RWPE2 (cell line): Measurements from ENCODE around the gene NDOR1.

ENCODE experiments used
- ATAC-seq: fragments of 200-7000 bp; cut with Tn5 transposase; 3 replicates; pipeline ENCODE4 v1.9.1; 2021; ENCODE audit warnings: low read depth
- DNase-seq: peaks from one replicate; pipeline ENCODE4 v3.0.0-alpha.2; 2020; ENCODE audit warnings: low spot score
- H3K27ac ChIP-seq: fragments of 450-650 bp; 2 replicates; pipeline ENCODE4 v1.5.1; 2017; ENCODE audit warnings: mild to moderate bottlenecking; ENCODE audit not compliant: poor library complexity, severe bottlenecking
- H3K27me3 ChIP-seq: fragments of 250-450 bp; sonication (Bioruptor Pico); 2 replicates; pipeline ENCODE4 v1.5.1; 2021; ENCODE audit warnings: mild to moderate bottlenecking, moderate library complexity; ENCODE audit not compliant: insufficient read depth, poor library complexity, severe bottlenecking
- H3K36me3 ChIP-seq: fragments of 250-450 bp; sonication (Bioruptor Pico); 2 replicates; pipeline ENCODE4 v1.5.1; 2020; ENCODE audit warnings: low read depth, mild to moderate bottlenecking, moderate library complexity
- H3K4me1 ChIP-seq: fragments of 250-450 bp; sonication (Bioruptor Pico); 2 replicates; pipeline ENCODE4 v1.5.1; 2021; ENCODE audit warnings: mild to moderate bottlenecking, moderate library complexity; ENCODE audit not compliant: insufficient read depth, poor library complexity, severe bottlenecking
- H3K4me3 ChIP-seq: fragments of 250-450 bp; sonication (Bioruptor Pico); 2 replicates; pipeline ENCODE4 v1.5.1; 2021; ENCODE audit warnings: mild to moderate bottlenecking, moderate library complexity; ENCODE audit not compliant: severe bottlenecking
- H3K9me3 ChIP-seq: fragments of 250-450 bp; sonication (Bioruptor Pico); 2 replicates; pipeline ENCODE4 v1.5.1; 2021; ENCODE audit warnings: mild to moderate bottlenecking, moderate library complexity; ENCODE audit not compliant: severe bottlenecking
- TF ChIP-seq, protein P1 (sequence below): fragments of 450-650 bp; IDR thresholded peaks from one replicate; pipeline ENCODE4 v1.5.1; 2017; ENCODE audit warnings: mild to moderate bottlenecking, moderate library complexity; ENCODE audit not compliant: poor library complexity, severe bottlenecking

NDOR1 gene

DNA sequence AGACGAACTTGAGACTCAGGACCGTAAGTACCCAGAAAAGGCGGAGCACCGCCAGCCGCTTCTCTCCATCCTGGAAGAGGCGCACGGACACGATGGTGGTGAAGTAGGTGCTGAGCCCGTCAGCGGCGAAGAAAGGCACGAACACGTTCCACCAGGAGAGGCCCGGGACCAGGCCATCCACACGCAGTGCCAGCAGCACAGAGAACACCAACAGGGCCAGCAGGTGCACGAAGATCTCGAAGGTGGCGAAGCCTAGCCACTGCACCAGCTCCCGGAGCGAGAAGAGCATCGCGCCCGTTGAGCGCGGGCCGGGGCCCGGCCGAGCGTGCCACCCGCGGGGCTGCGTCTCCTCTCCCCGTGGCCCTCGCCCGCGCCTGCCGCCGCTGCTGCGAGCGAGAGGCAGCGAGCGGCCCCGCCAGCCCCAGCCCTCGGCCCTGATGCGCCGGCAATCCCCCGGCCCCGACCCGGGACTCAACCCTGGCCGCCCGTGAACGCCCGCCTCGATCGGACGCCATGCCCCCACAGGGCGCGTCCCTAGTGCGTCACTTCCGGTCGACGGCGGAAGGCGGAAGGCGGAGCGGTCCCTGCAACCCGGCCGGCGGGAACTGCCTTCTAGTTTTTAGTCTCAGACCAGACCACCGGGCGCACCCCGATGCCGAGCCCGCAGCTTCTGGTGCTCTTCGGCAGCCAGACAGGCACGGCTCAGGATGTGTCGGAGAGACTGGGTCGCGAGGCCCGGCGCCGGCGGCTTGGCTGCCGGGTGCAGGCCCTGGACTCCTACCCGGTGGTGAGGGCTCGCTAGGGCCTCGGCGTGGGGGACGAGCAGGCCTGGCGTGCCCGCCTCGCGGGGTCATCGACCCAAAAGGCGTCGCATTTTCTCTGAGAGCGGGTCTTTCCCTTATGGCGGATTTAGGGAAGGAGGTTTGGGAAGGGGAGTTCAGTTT, at the start of gene NDOR1, which contains the start of gene TMEM203:
Gene NDOR1 (plus strand): TSS at position 575 of the 944 bp plus-strand sequence. CDS start 78 bp downstream, at position 653.
Gene TMEM203 (minus strand): TSS at position 523 of the 944 bp plus-strand sequence. CDS start 234 bp downstream, at position 289.
- Histone ChIP-seq H3K36me3 (peaks cover 13% of the 10 kb centered on the region; the same call in 1 of the 2 replicates), H3K27me3 (no peaks in the 10 kb centered on the region), H3K27ac (peak within 1 kb of the TSS; percentile 41), H3K4me3 (peak within 1 kb of the TSS; percentile 91), H3K9me3 (no peaks in the 10 kb centered on the region), H3K4me1 (peaks cover 11% of the 10 kb centered on the region)
- ATAC-seq (peak; percentile 36), DNase-seq (peak; percentile 91)
- TF ChIP-seq, protein P1, sequence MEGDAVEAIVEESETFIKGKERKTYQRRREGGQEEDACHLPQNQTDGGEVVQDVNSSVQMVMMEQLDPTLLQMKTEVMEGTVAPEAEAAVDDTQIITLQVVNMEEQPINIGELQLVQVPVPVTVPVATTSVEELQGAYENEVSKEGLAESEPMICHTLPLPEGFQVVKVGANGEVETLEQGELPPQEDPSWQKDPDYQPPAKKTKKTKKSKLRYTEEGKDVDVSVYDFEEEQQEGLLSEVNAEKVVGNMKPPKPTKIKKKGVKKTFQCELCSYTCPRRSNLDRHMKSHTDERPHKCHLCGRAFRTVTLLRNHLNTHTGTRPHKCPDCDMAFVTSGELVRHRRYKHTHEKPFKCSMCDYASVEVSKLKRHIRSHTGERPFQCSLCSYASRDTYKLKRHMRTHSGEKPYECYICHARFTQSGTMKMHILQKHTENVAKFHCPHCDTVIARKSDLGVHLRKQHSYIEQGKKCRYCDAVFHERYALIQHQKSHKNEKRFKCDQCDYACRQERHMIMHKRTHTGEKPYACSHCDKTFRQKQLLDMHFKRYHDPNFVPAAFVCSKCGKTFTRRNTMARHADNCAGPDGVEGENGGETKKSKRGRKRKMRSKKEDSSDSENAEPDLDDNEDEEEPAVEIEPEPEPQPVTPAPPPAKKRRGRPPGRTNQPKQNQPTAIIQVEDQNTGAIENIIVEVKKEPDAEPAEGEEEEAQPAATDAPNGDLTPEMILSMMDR, result no peak

DNA sequence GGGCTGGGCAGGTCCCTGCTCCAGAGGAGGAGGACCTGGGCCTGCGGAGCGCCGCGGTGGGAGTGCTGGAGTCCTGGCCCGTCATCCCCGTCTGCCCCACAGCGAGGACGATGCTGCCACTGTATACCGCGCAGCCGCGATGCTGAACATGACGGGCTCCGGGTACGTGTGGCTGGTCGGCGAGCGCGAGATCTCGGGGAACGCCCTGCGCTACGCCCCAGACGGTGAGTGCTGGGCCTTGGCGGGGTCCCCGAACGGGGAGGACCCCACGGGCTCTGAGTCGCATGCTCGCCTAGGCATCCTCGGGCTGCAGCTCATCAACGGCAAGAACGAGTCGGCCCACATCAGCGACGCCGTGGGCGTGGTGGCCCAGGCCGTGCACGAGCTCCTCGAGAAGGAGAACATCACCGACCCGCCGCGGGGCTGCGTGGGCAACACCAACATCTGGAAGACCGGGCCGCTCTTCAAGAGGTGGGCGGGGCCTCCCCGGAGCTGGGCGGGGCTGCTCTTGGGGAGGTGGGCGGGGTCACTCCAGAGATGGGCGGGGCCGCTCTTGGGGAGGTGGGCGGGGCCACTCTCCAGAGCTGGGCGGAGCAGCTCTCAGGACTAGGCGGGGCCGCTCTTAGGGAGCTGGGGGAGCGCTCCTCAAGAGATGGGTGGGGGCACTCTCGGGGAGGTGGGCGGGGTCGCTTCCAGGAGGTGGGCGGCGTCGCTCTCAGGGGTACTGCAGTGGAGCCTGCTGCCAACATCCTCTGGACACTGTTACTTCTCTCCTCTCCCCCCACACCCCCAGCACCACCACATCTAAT, 48.7 kb upstream of the NDOR1 start:
- H3K27ac ChIP-seq, result no peak overlapping the region
- H3K27me3 ChIP-seq, result peaks cover 30% of the 10 kb centered on the region
- no peaks in the 10 kb centered on the region for H3K4me1 ChIP-seq
- TF ChIP-seq, protein P1, result no peak
- no peaks in the 10 kb centered on the region for H3K9me3 ChIP-seq
- H3K4me3 ChIP-seq, result peak overlapping the region; percentile 5
- DNase-seq, result no peak
- peak; percentile 46 for ATAC-seq
- no peaks in the 10 kb centered on the region for H3K36me3 ChIP-seq

DNA sequence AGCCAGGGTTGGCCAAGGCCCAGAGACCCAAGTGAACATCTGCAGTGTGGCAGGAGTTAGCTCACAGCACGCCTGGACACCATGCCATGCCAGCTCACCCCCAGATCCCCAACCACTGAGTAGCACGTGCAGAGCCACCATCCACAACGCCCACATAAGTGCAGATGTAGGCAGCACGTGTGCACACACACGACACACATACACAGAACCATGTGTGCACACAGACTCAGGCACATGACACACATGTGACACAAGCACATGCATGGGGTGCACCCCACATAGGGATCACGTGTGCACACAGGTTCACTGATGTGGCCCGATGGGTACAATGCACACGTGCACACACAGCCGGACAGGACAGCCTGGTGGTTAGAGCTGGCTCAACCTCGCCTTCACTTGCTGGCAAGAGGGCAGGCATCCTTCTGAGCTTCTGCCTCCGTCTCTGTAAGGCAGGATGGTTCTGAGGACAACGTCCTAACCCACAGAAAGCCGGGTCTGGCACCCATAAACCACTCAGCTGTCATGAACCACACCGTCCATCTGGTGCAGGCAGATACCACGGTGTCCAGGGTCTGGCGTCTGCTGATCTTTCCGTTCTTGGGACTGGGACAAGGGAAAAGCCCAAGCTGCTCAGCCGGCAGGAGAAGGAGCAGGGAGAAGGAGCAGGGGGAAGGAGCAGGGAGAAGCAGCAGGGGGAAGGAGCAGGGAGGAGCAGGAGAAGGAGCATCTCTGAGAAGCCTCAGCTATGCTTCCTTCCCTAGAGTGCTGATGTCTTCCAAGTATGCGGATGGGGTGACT, 47.7 kb upstream of the NDOR1 start:
- H3K4me3 ChIP-seq, result no peak overlapping the region
- no peaks in the 10 kb centered on the region for H3K9me3 ChIP-seq
- no peak overlapping the region for H3K27ac ChIP-seq
- H3K4me1 ChIP-seq, result no peaks in the 10 kb centered on the region
- DNase-seq (no peak), ATAC-seq (no peak)
- TF ChIP-seq, protein P1, result no peak
- H3K27me3 ChIP-seq, result peaks cover 41% of the 10 kb centered on the region
- no peaks in the 10 kb centered on the region for H3K36me3 ChIP-seq

GRCh38 chr9:137158625-137159024, 46.9 kb upstream of the NDOR1 start:
- no peak for DNase-seq
- Histone ChIP-seq H3K9me3 (no peaks in the 10 kb centered on the region), H3K4me3 (no peak overlapping the region), H3K27ac (no peak overlapping the region), H3K27me3 (peaks cover 45% of the 10 kb centered on the region), H3K36me3 (no peaks in the 10 kb centered on the region), H3K4me1 (no peaks in the 10 kb centered on the region)
- no peak for ATAC-seq
- TF ChIP-seq, protein P1, result no peak
